Gastrocnemius medialis (tissue), 4 donors: Measurements from ENCODE around the gene TP73. TPM values are rescaled to one million over a fixed set of nuclear protein-coding genes. Genes with fewer than 3 reads are reported as not detected.

Experiments
- ATAC-seq, 2 donors: fragments of 150-250 bp; one replicate each; pipeline ENCODE4 v1.9.1; 2016
- DNase-seq, 2 donors: peaks; one replicate each; pipeline ENCODE4 v3.0.0-alpha.2; 2019
- H3K27ac ChIP-seq, 4 donors: fragments of 200-600 bp; sonication (generic); 1 replicate in 1 of 4; 2 replicates in 3 of 4; pipeline ENCODE4 v1.5.1; 2016 to 2018; ENCODE audit warnings: mild to moderate bottlenecking in 2 of 4, moderate library complexity in 1 of 4
- H3K27me3 ChIP-seq, 3 donors: fragments of 200-600 bp; sonication (generic) in 2 of 3; 1 replicate in 1 of 3; 2 replicates in 2 of 3; pipeline versions ENCODE4 v1.5.1 to v1.6.0; 2016 to 2019; ENCODE audit warnings: mild to moderate bottlenecking in 1 of 3, moderate library complexity in 1 of 3
- H3K36me3 ChIP-seq, 2 donors: fragments of 200-600 bp; sonication (generic) in 1 of 2; one replicate each; pipeline ENCODE4 v1.5.1; 2017 to 2018
- H3K4me1 ChIP-seq, 2 donors: fragments of 200-600 bp; sonication (generic) in 1 of 2; one replicate each; pipeline ENCODE4 v1.5.1; 2016 to 2017; ENCODE audit warnings: mild to moderate bottlenecking in 2 of 2
- H3K4me3 ChIP-seq, 4 donors: fragments of 200-600 bp; sonication (generic) in 3 of 4; 1 replicate in 1 of 4; 2 replicates in 3 of 4; pipeline ENCODE4 v1.5.1; 2016 to 2019; ENCODE audit warnings: mild to moderate bottlenecking in 2 of 4
- H3K9me3 ChIP-seq, 3 donors: fragments of 200-600 bp; sonication (generic) in 2 of 3; 1 replicate in 1 of 3; 2 replicates in 2 of 3; pipeline ENCODE4 v1.5.1; 2016 to 2019
- POLR2A ChIP-seq, 2 donors: fragments of 450-650 bp; IDR thresholded peaks; one replicate each; pipeline ENCODE4 v1.6.1; 2017; ENCODE audit warnings: antibody characterized with exemption in 2 of 2, mild to moderate bottlenecking in 2 of 2, moderate library complexity in 2 of 2
- in situ Hi-C, 4 donors: fragments of 200-750 bp; cut with MboI; loops; one replicate each; pipeline versions ENCODE4 v1.15.0 to v1.8.0; 2017; ENCODE audit warnings: low sequenced_read_pairs in 4 of 4
- intact Hi-C: fragments of 100-400 bp; cut with DNase I; formaldehyde crosslinking; loops from one replicate; pipeline ENCODE4 v1.15.1; 2023; ENCODE audit warnings: low total_unique reads
- total RNA-seq, 4 donors: library from RNA; depleted of rRNA; stranded (reverse); fragments of >200 nt; gene quantifications; one replicate each; pipeline versions ENCODE4 v1.1.0 to v1.2.3, GENCODE V29; 2016
- TF ChIP-seq, protein P1 (sequence below), 5 experiments: fragments of 450-650 bp in 3 of 5; fragments of 200-600 bp in 2 of 5; sonication (generic) in 2 of 5; IDR thresholded peaks in 4 of 5; conservative IDR thresholded peaks in 1 of 5; 1 replicate in 4 of 5; 2 replicates in 1 of 5; pipeline ENCODE4 v1.5.1; 2016 to 2019; ENCODE audit warnings: antibody characterized with exemption in 5 of 5, mild to moderate bottlenecking in 3 of 5, moderate library complexity in 3 of 5

TP73 gene
- total RNA-seq, 4 donors from 2014 or later, result 0.07 TPM; not detected in 3

DNA sequence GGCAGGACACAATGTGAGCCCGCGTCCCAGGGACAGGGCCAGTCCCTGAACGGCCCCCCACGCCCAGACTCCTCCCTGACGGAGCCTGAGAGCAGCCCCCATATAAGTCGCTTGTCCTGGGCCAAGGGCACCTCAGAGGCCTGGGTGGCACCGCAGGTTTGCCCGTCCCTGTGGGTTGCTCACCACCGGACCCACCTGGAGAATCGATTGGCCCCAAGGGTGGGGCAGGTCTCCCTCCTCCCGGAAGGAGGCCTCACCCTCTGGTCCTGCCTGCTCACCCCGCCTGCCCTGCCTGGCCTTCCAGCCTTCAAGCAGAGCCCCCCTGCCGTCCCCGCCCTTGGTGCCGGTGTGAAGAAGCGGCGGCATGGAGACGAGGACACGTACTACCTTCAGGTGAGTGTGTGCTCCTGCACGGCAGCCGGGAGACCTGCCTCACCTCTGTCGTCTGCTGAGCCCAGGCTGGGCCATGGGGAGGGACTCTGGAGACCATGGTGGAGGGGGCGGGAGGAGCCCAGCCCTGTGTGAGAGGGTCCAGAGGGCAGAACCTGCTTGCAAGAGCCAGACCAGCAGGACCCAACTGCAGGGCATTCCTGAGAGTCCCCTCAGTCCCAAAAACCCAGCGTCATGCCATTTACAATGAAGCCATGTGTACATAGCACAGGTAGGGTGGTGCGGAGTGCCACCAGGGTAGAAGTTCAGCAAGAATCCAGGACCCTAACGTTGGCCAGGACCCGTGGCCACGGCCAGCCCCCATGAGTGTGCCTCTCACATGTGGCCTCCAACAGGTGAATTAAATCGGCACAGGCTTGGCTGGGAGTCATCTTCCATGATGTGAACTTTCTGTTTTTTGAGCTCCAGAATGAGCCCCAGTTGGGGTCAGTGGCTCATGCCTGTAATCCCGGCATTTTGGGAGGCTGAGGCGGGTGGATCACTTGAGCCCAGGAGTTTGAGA lies 75.8 kb downstream of the TP73 start:
- no peak overlapping the region for H3K27ac ChIP-seq
- H3K9me3 ChIP-seq, result no peaks in the 10 kb centered on the region
- intact Hi-C loops (no loop called here), in situ Hi-C loops (no loop called here)
- DNase-seq, result no peak
- H3K4me3 ChIP-seq, result no peak overlapping the region
- no peak for TF ChIP-seq POLR2A (IDR thresholded peaks at IDR 0.05)
- TF ChIP-seq, protein P1, sequence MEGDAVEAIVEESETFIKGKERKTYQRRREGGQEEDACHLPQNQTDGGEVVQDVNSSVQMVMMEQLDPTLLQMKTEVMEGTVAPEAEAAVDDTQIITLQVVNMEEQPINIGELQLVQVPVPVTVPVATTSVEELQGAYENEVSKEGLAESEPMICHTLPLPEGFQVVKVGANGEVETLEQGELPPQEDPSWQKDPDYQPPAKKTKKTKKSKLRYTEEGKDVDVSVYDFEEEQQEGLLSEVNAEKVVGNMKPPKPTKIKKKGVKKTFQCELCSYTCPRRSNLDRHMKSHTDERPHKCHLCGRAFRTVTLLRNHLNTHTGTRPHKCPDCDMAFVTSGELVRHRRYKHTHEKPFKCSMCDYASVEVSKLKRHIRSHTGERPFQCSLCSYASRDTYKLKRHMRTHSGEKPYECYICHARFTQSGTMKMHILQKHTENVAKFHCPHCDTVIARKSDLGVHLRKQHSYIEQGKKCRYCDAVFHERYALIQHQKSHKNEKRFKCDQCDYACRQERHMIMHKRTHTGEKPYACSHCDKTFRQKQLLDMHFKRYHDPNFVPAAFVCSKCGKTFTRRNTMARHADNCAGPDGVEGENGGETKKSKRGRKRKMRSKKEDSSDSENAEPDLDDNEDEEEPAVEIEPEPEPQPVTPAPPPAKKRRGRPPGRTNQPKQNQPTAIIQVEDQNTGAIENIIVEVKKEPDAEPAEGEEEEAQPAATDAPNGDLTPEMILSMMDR (IDR thresholded peaks at IDR 0.05 in 4 of 5, conservative IDR thresholded peaks at IDR 0.05 in 1 of 5), result no peak
- peaks cover 15% of the 10 kb centered on the region in 2 donors for H3K4me1 ChIP-seq
- ATAC-seq, result no peak
- peaks cover 7 to 17% (median 16%) of the 10 kb centered on the region in 3 donors for H3K27me3 ChIP-seq
- H3K36me3 ChIP-seq, result no peaks in the 10 kb centered on the region

DNA sequence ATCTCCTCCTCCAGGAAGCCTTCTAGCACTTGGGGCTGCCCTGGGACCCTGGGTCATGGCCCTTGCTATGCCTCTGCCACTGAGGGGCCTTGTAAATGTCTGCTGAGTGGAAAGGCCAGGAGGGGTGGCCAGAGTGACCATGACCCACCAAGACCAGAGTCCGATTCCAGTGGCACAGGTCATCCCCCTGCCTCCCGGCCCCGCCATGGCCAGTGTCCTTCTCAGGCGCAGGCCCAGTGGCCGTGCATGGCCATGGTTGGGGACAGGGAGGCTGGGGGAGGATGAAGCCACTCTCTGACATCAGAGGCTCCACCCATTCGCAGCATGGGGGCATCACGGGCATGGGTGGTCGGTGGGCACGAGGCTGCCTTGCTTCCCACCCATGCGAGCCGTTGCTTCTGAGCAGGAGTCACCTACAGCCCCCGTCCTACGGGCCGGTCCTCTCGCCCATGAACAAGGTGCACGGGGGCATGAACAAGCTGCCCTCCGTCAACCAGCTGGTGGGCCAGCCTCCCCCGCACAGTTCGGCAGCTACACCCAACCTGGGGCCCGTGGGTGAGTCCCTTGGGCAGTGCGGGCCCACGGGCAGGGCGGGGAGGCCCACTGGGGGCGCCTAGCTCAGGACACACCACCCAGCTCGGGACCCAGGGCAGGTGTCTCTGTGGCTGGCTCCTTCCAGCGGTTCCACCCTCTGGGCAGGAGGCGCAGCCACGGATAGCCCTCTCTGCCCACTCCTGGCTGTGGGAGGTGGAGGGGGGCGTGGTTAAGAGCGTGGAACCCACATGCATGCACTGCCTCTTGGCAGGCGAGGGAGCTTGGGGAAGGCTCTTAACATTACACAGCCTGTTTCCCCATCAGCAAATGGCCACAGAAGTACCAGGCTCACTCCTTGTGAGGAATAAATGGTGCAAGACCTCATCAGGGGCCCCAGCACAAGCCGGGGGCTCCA lies 77.6 kb downstream of the TP73 start:
- no peak for DNase-seq

GRCh38 chr1:3730543-3731247 lies 78.4 kb downstream of the TP73 start:
- Histone ChIP-seq H3K27ac (no peak overlapping the region), H3K36me3 (no peaks in the 10 kb centered on the region), H3K4me3 (no peak overlapping the region), H3K27me3 (peaks cover 7 to 17% (median 16%) of the 10 kb centered on the region in 3 donors), H3K9me3 (no peaks in the 10 kb centered on the region), H3K4me1 (peaks cover 18 to 20% of the 10 kb centered on the region in 2 donors)
- no peak for DNase-seq
- no peak for ATAC-seq
- intact Hi-C loops, result no loop called here
- in situ Hi-C loops, result no loop called here
- TF ChIP-seq, protein P1 (IDR thresholded peaks at IDR 0.05 in 4 of 5, conservative IDR thresholded peaks at IDR 0.05 in 1 of 5), result no peak
- TF ChIP-seq POLR2A (IDR thresholded peaks at IDR 0.05), result no peak

More for the DNA sequence above, 77.6 kb downstream of the TP73 start:
- no peak overlapping the region for H3K4me3 ChIP-seq
- no peak for ATAC-seq
- no peak overlapping the region for H3K27ac ChIP-seq
- H3K36me3 ChIP-seq, result no peaks in the 10 kb centered on the region
- in situ Hi-C loops, result no loop called here
- no peak for TF ChIP-seq POLR2A (IDR thresholded peaks at IDR 0.05)
- TF ChIP-seq, protein P1 (IDR thresholded peaks at IDR 0.05 in 4 of 5, conservative IDR thresholded peaks at IDR 0.05 in 1 of 5), result no peak
- peaks cover 15% of the 10 kb centered on the region in 2 donors for H3K4me1 ChIP-seq
- H3K27me3 ChIP-seq, result peaks cover 7 to 17% (median 16%) of the 10 kb centered on the region in 3 donors
- H3K9me3 ChIP-seq, result no peaks in the 10 kb centered on the region
- intact Hi-C loops, result no loop called here
